H1 (cell line): ENCODE results near the gene FBN1. TPM values are rescaled to one million over a fixed set of nuclear protein-coding genes. Genes with fewer than 3 reads are reported as not detected.

ENCODE experiments used
- KDM5A ChIP-seq: fragments of 200-600 bp; IDR thresholded peaks from 2 replicates; pipeline ENCODE4 v1.7.1; 2012; ENCODE audit warnings: mild to moderate bottlenecking, low read length, inconsistent platforms, mixed read lengths
- RFX5 ChIP-seq: IDR thresholded peaks from 2 replicates; pipeline ENCODE4 v1.6.1; 2011; ENCODE audit warnings: low read depth, low read length, improper control_type of control experiment, borderline replicate concordance
- SAP30 ChIP-seq: fragments of 300-600 bp; sonication (generic); IDR thresholded peaks from 2 replicates; pipeline ENCODE4 v1.7.1; 2012; ENCODE audit warnings: low read length, moderate library complexity, mild to moderate bottlenecking, inconsistent platforms; ENCODE audit not compliant: insufficient read depth, insufficient replicate concordance
- polyA plus RNA-seq, 7 experiments: library from polyadenylated mRNA; depleted of rRNA in 3 of 7; stranded (reverse) in 5 of 7; unstranded in 2 of 7; fragments of >200 nt in 5 of 7; fragments of 200-250 nt in 2 of 7; gene quantifications; 1 replicate in 5 of 7; 2 replicates in 1 of 7; 4 replicates in 1 of 7; pipeline versions ENCODE4 v1.2.1 to v1.2.3, GENCODE V29; 2011 to 2013; ENCODE audit warnings: missing spikeins in 2 of 7, mixed read lengths in 2 of 7
- total RNA-seq: library from RNA; stranded (reverse); fragmentation: NEBNext Ultra II Directional; extraction: Animal tissue kit (Norgen Biotek cat#: 25700); gene quantifications from 2 replicates; pipeline ENCODE4 v1.2.1, GENCODE V29; 2021

Gene FBN1
- total and polyA plus RNA-seq, 2 of the 8 experiments (the other 6 are each of a cell fraction or from before 2014, with no cell fraction given), result 3.0 to 4.0 TPM

DNA sequence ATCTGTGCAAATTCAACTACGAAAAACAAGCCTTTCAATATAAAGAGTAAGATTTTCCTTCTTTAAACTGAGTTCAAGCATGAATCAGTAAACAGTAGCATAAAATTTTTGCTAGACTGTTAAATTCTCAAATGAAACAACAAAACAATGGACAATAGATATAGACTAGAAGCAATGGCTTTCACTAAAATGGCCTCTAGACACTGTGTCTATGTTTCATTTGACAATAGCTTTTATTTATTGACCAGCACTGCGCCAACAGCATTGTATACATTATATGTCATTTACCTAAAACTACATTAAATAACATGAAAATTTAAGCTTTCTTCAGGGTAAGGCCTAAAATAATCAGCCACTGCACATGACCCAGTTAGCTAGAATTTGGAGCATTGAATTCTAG lies 165.8 kb downstream of the FBN1 start (continued):
- TF ChIP-seq SAP30 (no peak), RFX5 (no peak), KDM5A (no peak)
